Ishikawa (cell line): ENCODE measurements around the gene ZNF446.

Source experiments
- CEBPB ChIP-seq: IDR thresholded peaks from 2 replicates; pipeline ENCODE4 v1.6.1; 2012
- CREB1 ChIP-seq: IDR thresholded peaks from 2 replicates; pipeline ENCODE4 v1.6.1; 2012; ENCODE audit warnings: low read depth
- EGR1 ChIP-seq: IDR thresholded peaks from 2 replicates; pipeline ENCODE4 v1.6.1; 2012
- EP300 ChIP-seq: IDR thresholded peaks from 2 replicates; pipeline ENCODE4 v1.6.1; 2012; ENCODE audit warnings: borderline replicate concordance
- FOXM1 ChIP-seq: IDR thresholded peaks from 2 replicates; pipeline ENCODE4 v1.6.1; 2012; ENCODE audit warnings: low read depth, borderline replicate concordance
- MAX ChIP-seq: IDR thresholded peaks from 2 replicates; pipeline ENCODE4 v1.6.1; 2012
- NFIC ChIP-seq: IDR thresholded peaks from 2 replicates; pipeline ENCODE4 v1.6.1; 2012
- RAD21 ChIP-seq: IDR thresholded peaks from 2 replicates; pipeline ENCODE4 v1.6.1; 2012; ENCODE audit warnings: low read depth
- REST ChIP-seq: IDR thresholded peaks from 2 replicates; pipeline ENCODE4 v1.6.1; 2012; ENCODE audit warnings: low read depth, mild to moderate bottlenecking
- TAF1 ChIP-seq: IDR thresholded peaks from 2 replicates; pipeline ENCODE4 v1.6.1; 2012; ENCODE audit warnings: low read depth, mild to moderate bottlenecking
- TCF12 ChIP-seq: IDR thresholded peaks from 2 replicates; pipeline ENCODE4 v1.6.1; 2012; ENCODE audit warnings: low read depth
- TEAD4 ChIP-seq: IDR thresholded peaks from 2 replicates; pipeline ENCODE4 v1.6.1; 2012
- USF1 ChIP-seq: IDR thresholded peaks from 2 replicates; pipeline ENCODE4 v1.6.1; 2012
- YY1 ChIP-seq: IDR thresholded peaks from 2 replicates; pipeline ENCODE4 v1.6.1; 2012; ENCODE audit warnings: low read depth
- ZBTB7A ChIP-seq: IDR thresholded peaks from 2 replicates; pipeline ENCODE4 v1.6.1; 2012; ENCODE audit warnings: low read depth

ZNF446 gene

GRCh38 chr19:58453743-58454142 lies 22.4 kb upstream of the ZNF446 start:
- no peak for TF ChIP-seq REST
- TF ChIP-seq TCF12, result no peak
- no peak for TF ChIP-seq NFIC
- no peak for TF ChIP-seq RAD21
- TF ChIP-seq EGR1, result no peak
- no peak for TF ChIP-seq TAF1
- TF ChIP-seq EP300, result no peak
- no peak for TF ChIP-seq YY1
- no peak for TF ChIP-seq CREB1
- TF ChIP-seq MAX, result no peak
- TF ChIP-seq CEBPB, result no peak
- TF ChIP-seq FOXM1, result no peak

GRCh38 chr19:58455306-58455705 lies 20.8 kb upstream of the ZNF446 start:
- TF ChIP-seq REST (no peak), MAX (no peak), TEAD4 (no peak), USF1 (no peak), RAD21 (no peak), CEBPB (no peak), NFIC (no peak), FOXM1 (no peak), EP300 (no peak), TCF12 (no peak)

GRCh38 chr19:58456111-58456510 lies 20.0 kb upstream of the ZNF446 start:
- TF ChIP-seq CEBPB (no peak), ZBTB7A (no peak), FOXM1 (no peak), TEAD4 (no peak), EP300 (no peak), REST (no peak), TCF12 (no peak), YY1 (no peak), EGR1 (no peak), MAX (no peak)

GRCh38 chr19:58460039-58460438 lies 16.1 kb upstream of the ZNF446 start:
- TF ChIP-seq USF1 (no peak), YY1 (no peak), MAX (no peak)

- TF ChIP-seq USF1 (no peak), TEAD4 (no peak), ZBTB7A (no peak), FOXM1 (no peak), CREB1 (no peak)
Observed at GRCh38 chr19:58466089-58466759, 9.9 kb upstream of the ZNF446 start.
